Mammary epithelial cell (primary cell): ENCODE data around the gene H3-3A.

Source experiments
- CTCF ChIP-seq, 2 donors: IDR thresholded peaks in 1 of 2; conservative IDR thresholded peaks in 1 of 2; 2 replicates each; pipeline ENCODE4 v1.5.1; 2011 to 2012; ENCODE audit warnings: inconsistent platforms in 2 of 2, low read length in 2 of 2, mild to moderate bottlenecking in 2 of 2, control low read depth in 1 of 2, low read depth in 1 of 2; ENCODE audit not compliant: insufficient read depth in 1 of 2; ENCODE audit errors: extremely low read depth in 1 of 2
- EZH2 ChIP-seq: IDR thresholded peaks from 2 replicates; pipeline ENCODE4 v1.6.1; 2012; ENCODE audit warnings: low read length, inconsistent platforms, borderline replicate concordance

GRCh38 chr1:226034482-226034881 lies 28.0 kb upstream of the H3-3A start:
- TF ChIP-seq CTCF (conservative IDR thresholded peaks at IDR 0.05 in 1 of 2, IDR thresholded peaks at IDR 0.05 in 1 of 2; ENCODE audit: extremely low read depth in 1 of 2, insufficient read depth in 1 of 2, low read depth in 1 of 2, low read length in 2 of 2) (no peak), EZH2 (no peak)
